C4-2B (cell line): ENCODE measurements around the gene R3HDM2.

ENCODE experiments used
- ZFX ChIP-seq: fragments of 450-650 bp; IDR thresholded peaks from 2 replicates; pipeline ENCODE4 v1.6.1; 2017
- TF ChIP-seq, protein P1 (sequence below): fragments of 450-650 bp; conservative IDR thresholded peaks from 2 replicates; pipeline ENCODE4 v1.5.1; 2017; ENCODE audit warnings: mild to moderate bottlenecking

DNA sequence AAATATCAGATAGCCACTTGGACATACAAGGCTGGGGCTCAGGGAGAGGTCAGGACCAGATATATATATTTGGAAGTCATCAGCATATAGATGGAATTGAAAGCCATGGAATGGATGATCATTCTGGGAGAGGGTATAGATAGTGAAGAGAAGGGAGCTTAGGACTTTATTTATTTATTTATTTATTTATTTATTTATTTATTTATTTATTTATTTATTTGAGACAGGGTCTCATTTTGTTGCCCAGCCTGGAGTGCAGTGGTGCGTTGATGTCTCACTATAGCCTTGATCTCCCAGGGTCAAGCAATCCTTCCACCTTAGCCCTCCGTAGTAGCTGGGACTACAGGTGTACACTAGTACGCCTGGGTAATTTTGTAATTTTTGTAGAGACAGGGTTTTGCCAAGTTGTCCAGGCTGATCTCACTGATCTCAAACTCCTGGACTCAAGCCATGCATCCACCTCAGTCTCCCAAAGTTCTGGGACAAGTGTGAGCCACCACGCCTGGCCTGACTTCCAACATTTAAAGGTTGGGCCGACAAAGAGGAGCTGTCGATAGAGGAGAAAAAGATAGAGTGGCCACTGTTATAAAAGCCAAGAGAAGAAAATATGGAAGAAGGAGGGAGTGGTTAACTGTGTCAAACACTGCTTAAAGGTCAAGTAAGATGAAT is 15.6 kb upstream of the R3HDM2 start:
- TF ChIP-seq, protein P1, sequence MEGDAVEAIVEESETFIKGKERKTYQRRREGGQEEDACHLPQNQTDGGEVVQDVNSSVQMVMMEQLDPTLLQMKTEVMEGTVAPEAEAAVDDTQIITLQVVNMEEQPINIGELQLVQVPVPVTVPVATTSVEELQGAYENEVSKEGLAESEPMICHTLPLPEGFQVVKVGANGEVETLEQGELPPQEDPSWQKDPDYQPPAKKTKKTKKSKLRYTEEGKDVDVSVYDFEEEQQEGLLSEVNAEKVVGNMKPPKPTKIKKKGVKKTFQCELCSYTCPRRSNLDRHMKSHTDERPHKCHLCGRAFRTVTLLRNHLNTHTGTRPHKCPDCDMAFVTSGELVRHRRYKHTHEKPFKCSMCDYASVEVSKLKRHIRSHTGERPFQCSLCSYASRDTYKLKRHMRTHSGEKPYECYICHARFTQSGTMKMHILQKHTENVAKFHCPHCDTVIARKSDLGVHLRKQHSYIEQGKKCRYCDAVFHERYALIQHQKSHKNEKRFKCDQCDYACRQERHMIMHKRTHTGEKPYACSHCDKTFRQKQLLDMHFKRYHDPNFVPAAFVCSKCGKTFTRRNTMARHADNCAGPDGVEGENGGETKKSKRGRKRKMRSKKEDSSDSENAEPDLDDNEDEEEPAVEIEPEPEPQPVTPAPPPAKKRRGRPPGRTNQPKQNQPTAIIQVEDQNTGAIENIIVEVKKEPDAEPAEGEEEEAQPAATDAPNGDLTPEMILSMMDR, result no peak
- no peak for TF ChIP-seq ZFX
